GM21576 (cell line): ENCODE results near the gene LRRC42.

Experiments
- ATAC-seq: cut with Tn5 transposase; IDR thresholded peaks from one replicate; pipeline ENCODE4 v1.9.1; 2021; ENCODE audit warnings: mild to moderate bottlenecking, moderate library complexity; ENCODE audit not compliant: unreplicated experiment

LRRC42 gene, protein sequence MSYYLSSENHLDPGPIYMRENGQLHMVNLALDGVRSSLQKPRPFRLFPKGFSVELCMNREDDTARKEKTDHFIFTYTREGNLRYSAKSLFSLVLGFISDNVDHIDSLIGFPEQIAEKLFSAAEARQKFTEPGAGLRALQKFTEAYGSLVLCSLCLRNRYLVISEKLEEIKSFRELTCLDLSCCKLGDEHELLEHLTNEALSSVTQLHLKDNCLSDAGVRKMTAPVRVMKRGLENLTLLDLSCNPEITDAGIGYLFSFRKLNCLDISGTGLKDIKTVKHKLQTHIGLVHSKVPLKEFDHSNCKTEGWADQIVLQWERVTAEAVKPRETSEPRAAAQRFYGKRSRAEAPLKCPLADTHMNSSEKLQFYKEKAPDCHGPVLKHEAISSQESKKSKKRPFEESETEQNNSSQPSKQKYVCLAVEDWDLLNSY

DNA sequence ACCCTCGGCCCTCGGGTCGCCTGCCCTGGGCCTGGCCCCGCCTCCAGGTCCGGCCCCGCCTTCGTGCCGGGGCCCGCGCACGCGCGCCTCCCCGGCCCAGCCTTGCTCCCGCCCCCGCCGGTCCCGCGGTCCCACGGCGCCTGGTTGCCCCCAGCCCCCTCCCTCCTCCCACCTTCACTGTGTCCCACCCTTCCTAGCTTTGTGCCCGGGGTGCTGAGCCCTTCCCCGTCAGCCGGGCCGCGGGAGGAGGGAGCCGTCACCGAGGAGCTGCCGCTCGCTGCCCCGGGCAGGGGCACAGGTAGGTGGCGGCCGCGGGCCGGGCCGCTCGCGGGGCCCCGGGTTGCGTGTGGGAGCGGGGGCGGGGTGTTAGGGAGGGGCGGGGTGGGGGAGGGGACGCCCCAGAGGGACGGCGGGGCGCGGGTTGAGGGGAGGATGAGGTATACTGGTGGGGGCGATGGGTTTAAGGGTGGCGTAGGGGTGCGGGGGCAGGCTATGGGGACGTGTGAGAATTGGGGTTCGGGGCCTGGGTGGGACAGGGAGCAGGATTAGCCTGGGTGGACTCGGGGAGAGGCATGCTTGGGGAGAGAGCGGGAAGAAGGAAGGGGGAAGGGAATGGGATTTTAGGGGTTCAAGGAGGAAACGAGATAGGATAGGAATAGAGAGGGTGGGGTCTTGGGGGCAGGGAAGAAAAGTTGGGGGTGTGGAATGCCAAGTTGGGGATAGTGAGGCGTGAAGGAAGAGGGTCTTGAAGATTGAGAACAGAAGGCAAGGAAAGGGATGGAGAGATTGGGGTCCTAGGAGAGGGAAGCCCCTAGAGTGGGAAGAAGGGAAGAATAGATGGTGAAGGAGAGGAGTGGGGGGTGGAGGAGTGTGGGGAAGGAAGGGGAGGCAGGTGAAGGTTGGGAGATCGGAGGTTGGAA lies at the start of gene LRRC42:
Gene LRRC42, plus strand, starts transcription at position 99 of the 920 bp plus-strand sequence. CDS start 5,650 bp downstream, outside the sequence.
- ATAC-seq = peak; percentile 57

DNA sequence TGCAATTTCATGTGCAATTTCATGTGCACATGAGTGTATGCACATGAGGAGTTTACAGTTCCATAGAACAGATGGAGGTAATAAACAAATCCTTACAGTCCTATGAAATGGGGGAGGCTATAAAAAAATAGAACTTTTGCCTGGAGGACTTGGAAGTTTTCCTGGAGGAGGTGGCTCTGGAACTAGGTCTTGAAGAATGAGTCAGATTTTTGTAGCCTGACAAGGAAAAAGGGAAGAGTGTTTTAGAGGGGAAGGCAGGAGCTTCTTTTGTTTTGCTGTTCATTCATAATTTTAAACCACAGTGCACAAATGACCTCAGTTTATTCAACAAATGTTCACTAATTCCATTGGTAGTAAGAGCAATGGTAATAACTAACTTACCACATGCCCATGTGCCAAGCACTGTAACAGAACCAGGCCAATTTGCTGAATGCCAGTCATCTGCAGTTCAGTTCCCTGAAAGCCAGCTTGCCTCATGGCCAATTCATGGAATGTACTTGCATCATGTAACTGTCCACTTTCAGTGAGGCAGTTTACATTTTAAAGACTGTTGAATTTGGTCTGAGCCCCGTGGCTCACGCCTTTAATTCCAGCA lies 49.4 kb upstream of the LRRC42 start:
- ATAC-seq = no peak

DNA sequence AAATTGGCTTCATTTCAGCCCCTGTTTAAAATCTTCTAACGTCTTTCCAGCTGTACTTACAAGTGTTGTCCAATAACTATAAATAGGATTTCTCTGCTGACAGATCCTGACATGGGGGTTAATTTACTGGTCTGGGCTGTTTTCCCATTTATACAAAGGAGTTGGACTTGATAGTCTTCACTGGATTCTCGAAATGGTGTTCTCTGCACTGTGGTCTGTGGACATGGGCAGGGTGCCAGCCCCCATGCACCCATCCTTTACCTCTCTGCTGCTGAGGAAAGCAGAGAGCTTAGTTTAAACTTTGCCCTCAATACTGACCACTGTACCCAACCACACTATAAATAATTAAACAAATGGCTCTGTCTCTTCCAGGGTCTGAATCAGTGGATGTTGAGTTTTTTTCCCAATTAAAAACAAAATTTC lies 46.9 kb upstream of the LRRC42 start:
- ATAC-seq = no peak

DNA sequence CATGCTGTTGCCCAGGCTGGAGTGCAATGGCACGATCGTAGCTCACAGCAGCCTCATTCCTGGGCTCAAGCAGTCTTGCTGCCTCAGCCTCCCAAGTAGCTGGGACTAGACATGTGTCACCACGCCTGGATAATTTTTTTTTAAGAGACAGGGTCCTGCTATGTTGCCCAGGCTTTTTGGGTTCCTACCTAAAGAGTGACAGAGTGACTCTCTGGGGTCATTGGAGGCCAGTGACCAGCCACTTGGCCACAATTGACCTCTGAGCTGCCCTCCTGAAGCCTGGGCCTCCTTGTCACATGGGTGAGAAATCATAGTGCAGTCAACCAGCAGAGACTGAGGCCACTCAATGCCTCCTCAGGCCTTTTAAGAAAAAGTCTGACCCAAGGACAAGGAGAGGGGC lies 46.4 kb upstream of the LRRC42 start:
- no peak for ATAC-seq

DNA sequence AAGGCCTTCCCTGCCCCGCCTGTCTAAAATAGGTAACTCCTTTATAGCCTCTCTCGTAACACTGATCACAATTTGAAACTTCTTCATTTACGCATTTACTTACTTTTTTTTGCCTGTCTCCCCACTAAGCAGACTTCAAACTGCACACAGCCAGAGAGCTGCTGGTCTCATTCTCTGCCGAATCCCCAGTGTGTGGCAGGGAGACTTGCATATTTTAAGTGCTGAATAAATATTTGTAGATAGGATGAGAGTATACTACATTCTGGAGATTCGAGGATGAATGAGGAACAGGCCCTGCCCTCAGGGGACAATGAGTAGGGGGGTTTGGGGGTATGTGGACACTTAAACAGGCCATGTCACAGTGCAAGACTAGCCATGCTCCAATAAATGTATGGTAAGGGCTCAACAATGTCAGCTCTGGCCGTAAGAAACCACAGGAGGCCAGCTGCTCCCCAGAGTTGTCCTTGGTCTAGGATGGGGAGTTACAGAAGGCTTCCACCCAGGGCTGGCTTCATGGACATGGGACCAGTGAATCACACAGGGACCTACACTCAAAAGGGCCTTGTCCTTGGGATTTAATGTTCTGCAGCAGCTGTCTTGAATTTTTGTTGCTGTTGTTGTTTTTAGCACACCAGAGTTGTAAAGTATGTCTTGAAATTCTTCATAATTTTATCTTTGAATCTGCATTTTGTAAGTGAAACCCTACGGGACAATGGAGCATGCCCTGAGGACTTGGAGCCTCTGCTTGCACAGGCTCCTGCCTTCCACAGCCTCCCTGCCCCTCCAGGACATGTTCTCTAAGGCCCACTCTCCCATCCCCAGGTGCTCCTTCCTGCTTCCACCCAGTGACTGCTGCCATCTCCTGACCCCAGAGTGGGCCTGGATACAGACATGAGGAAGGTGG lies 43.7 kb upstream of the LRRC42 start:
- ATAC-seq = no peak

DNA sequence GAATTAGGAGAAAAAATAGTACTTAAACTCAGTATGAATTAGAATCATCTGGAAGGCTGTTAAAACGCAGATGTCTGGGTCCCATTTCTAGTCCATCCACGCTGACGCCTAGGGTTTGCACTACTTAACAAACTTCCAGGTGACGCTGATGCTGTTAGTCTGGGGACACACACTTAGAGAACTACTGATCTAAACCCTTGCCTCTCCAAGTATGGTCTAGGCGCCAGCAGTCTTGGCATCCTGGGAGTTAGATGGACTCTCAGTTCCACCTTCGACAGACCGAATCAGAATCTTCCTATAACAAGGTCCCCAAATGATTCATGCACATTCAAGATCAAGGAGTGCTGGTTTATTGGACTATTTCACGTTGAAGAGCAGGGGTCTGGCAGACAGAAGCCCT lies 40.6 kb upstream of the LRRC42 start:
- ATAC-seq = no peak

DNA sequence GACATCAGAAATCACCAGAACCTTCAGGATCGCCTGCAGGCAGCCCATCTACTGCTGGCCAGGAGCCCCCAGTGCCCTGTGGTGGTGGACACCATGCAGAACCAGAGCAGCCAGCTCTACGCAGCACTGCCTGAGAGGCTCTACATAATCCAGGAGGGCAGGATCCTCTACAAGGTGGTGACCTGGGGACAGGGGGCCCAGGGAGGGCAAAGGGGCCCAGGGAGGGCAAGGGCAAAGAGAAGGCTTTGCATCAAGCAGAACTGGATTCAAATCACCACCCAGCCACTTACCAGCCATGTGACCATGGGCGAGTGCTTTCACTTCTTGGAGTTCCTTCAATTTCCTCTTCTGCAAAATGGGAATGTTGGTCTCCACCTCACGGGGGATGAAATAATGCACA lies 40.0 kb upstream of the LRRC42 start:
- ATAC-seq = no peak

DNA sequence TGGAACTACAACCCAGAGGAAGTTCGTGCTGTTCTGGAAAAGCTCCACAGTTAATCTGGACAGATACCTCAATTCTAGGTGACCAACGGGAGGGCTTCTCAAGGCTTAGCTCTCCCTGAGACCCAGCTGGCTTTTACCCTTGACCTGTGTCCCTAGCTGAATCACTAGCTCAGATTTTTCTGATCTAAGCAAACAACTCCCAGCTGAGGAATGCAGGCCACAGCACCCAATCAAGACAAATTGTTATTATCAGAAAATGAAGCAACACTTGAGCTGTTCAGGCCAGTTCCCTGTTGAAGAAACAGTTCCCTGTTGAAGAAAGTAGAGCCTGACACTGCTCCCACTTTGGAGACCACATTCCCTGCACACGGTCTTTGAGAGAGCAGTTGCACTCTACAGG lies 36.2 kb upstream of the LRRC42 start:
- no peak for ATAC-seq

DNA sequence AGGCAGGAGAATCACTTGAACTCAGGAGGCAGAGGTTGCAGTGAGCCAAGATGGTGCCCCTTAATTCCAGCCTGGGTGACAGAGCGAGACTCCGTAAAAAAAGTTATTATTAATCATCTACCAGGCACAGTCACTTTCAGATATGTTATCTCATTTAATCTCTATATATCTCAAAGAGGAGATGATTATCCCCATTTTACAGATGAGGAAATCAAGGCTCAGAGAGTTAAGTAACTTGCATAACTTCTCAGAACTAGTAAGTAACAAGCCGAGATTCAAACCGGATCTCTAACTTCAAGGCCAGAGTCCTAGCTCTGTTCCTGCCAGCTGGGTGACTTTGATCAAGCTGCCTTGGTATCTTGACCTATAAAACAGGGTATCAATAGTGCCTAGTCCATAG lies 34.7 kb upstream of the LRRC42 start:
- no peak for ATAC-seq

DNA sequence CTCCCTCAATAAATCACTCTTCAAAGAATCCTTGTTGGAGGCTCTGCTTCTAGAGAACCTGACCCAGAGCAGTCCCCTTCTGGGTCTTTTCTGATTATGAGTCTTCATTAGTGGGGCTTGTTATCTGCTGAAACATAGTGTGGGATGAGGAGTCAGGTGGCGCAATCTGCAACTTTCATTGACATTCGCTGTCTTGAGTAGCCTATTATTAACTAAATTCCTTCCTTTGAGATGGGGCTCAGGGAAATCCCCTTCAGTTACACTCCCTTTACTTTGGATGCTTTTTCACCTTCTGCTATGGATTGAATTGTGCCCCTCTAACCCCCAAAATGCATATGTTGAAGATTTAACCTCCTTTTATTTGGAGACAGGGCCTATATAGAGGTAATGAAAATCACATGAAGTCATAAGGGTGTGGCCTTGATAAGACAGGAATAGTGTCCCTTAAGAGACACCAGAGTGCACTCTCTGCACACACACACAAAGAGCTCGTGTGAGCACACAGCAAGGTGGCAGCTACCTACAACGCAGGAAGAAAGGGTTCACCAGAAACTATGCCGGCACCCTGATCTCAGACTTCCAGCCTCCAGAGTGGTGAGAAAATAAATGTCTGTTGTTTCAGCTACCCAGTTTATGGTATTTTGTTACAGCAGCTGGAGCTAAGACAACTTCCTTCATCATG lies 32.7 kb upstream of the LRRC42 start:
- ATAC-seq = no peak

DNA sequence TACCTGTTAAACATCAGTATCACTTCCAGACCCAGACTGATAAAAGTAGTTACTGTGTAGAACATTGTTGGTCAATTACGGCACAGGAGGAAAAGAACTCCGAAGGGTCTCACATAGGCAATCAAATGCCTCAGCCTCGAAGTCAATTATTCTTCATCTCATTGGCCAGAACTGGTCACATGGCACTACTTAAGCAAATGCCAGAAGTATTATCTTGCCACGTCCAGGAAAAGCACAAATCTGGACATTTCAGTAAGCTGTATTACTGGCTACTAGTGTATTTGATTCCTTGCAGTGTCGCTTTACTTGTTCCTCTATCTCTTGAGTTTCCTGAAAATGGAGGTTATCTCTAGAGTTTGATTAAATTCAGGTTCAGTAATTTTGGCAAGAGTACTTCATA lies 27.8 kb upstream of the LRRC42 start:
- no peak for ATAC-seq

DNA sequence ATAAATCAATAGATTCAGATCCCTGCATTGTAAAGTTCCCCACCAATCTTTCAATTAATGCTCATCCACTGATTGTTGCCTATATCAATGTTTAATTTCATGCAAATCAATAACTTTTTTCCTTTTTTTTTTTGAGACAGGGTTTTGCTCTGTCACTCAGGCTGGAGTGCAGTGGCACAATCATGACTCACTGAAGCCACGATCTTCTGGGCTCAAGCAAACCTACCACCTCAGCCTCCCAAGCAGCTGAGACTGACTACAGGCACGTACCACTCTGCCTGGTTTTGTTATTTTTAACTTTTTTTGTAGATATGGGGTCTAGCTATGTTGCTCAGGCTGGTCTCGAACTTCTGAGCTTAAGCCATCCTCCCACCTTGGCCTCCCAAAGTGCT lies 26.5 kb upstream of the LRRC42 start:
- no peak for ATAC-seq

DNA sequence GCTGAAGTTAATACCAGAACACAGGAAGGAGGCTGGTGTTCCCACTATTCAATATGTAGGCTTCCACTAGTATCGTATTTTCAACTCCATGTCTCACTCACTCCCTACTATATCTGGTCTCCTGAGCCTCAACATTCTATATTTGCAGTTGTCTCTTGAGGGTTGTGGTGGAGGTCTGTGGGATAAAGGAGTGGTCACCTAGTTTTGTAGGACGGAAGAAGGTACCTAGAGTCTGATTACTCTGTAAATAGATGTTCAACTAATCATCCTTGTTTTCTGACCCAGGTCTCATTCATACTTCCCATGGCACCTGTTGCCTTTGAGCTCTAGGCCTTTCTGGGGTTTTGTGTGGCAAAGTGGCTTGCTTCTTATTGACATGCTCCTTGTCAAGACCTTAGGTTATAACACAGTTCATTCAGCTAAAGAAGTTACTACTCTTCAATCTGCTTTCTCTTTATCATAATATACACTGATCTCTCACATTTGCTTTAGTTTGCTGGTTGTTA lies 18.7 kb upstream of the LRRC42 start:
- no peak for ATAC-seq

DNA sequence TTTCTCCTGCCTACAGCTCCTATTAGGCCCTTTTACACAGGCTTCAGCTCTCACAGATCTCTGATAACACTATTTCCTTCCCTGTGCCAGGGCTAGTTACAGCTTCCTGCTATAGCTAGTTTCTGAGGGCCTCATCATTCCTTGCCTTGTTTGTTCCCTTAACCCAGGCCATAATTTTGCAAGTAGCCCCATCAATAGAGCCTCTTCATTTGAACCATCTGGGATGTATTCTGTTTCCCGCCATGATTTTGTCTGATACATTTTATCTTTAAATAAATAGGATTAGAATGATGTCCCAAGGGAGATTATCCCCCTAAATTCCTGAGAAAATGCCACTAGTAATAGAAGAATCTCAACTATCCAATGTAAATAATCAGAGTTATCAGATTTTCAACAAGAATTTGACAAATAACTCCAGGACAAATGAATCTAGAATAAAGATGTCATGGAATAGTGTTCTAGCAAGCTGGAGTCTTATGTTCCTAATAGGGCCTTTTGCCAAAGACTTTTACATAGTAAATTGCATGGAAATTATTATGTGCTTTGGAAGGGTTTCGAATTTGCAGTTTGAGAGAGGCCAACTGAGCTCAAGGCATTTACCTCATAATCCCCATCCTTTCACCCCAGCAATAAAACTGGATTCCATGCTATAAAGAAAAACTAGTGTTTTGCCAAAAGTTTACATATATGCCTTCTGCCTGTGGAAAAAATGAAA lies 16.7 kb upstream of the LRRC42 start:
- ATAC-seq = no peak

DNA sequence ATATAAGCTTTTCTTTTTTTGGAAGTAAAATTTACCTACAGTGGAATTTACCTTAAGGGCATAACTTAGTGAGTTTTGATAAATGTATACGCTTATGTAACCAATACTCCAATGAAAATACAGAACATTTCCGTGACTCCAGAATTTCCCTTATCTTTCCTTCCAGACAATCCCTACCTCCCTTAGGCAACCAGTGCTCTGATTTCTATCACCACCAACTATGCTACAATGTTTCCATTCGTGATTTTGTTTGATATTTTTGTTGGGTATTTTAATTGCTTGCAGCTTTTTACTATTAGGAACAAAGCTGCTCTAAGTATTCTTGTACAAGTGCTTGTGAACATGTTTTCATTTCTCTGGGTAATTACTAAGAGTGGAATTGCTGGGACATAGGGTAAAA lies 15.2 kb upstream of the LRRC42 start:
- no peak for ATAC-seq

DNA sequence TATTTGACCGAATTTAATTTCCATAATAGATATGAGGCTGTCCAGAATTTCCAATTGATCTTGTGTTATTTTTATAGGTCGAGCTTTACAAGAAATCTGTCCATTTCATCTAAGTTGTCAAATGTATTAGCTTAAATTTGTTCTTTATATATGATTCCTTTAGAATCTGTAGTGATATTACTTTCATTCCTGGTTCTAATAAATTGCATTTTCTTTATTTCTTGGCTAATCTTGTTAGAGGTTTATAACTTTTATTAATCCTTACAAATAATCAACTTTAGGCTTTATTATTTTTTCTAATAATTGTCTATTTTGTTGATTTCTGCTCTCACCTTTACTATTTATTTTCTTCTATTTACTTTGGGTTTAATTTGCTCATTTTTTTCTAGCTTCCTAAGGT lies 14.6 kb upstream of the LRRC42 start:
- no peak for ATAC-seq

DNA sequence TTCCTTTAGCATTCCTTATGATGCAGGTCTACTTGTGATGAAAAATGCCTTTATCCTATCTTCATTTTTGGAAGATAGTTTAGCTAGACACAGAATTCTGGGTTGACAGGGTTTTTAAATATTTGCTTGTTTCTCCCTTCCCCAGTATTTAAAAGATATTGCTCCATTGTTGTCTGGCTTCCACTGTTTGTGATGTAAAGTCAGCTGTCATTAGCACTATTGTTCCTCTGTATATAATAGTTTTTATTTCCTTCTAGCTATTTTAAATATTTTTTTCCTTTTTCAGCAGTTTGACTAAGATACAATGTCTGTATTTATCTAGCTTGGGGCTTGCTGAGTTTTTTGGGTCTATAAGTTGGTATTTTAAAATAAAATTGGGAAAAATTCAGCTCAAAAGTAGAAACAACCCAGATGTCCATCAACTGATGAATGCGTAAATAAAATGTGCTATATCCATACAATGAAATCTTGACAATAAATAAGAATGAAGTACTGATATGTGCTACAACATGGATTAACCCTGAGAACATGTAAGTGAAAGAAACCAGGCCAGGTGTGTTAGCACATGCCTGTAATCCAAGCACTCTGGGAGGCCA lies 11.9 kb upstream of the LRRC42 start:
- no peak for ATAC-seq

DNA sequence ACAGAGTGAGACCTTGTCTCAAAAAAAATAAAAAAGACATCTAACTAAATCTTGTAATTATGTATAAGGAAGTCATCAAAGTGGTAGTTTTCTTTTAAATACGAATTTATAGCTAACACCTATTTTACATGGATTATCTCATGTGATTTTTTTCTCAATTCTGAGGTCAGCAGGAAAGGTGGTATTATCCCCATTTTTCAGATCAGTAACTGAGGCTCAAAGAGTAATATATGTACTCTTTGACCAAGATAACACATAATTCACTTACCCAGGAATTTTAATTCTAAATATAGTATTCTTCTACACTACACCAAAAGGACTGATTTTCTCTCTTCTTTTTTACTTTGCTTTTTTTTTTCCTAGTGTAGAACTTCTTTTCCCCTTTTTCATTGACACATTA lies 9.7 kb upstream of the LRRC42 start:
- no peak for ATAC-seq
